Measurements from ENCODE around the gene ATP5MC3. TPM values are rescaled to one million over a fixed set of nuclear protein-coding genes. Genes with fewer than 3 reads are reported as not detected.
A peak's percentile ranks its signal among the peaks of the same experiment; 100 is the strongest.

Gene ATP5MC3
- total RNA-seq, 2 donors from 2014 or later: 261 to 296 TPM

DNA sequence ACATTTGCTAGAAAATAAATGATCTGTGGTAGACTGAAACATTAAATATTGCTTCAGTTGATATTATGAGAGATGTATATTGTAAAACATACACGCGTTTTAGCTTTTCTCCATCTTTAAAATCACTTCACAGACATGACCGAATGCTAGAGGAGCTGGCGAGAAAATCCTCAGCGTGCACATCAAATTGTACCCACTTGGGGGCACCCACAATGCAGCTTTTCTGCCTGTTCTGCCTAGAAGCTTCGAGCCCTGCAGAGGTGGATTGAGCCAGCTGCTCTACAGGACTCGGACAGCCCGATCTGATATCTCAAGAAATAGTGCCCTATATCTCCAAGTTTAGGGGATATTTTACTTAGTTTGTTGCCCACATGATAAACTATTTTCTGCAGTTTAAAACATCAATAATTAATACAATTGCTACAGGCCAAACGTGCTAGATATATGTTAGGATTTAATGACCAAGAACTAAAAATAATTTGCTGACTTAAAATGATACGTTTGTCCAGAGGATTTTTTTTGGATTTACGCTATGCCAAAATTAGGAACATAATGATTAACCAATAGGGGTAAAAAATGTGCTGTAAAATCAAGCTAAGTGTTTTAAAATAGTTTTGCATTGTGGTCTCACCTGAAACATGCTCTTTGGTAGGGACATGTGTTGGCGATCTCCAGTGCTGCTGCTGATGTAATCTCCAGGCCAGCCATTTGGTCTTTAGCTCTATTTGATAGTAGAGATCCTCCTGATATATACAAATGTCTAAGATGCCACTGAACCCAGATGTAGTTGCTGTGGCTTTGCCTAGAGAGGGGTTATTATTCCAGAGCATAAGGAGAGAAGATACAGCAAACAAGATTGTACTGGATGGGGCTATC lies 22.3 kb upstream of the ATP5MC3 start:
- Histone ChIP-seq H3K9ac (ENCODE audit: extremely low read depth, low read length, poor library complexity, severe bottlenecking) (no peak overlapping the region), H3K4me1 (ENCODE audit: control insufficient read depth, insufficient read depth, low read length) (no peaks in the 10 kb centered on the region), H3K27ac (ENCODE audit: low read depth, low read length) (no peak overlapping the region), H3K36me3 (ENCODE audit: control insufficient read depth, insufficient read depth, low read length) (no peaks in the 10 kb centered on the region), H3K4me3 (ENCODE audit: low read length) (no peak overlapping the region), H3K9me3 (ENCODE audit: control insufficient read depth, low read length) (peaks cover 6% of the 10 kb centered on the region), H3K27me3 (ENCODE audit: control insufficient read depth, insufficient read depth, low read length, poor library complexity, severe bottlenecking) (no peaks in the 10 kb centered on the region)
- H3K4me3 Mint-ChIP-seq: no peak overlapping the region
- H3K27ac Mint-ChIP-seq: no peak overlapping the region
- peaks cover 10% of the 10 kb centered on the region for H3K9me3 Mint-ChIP-seq
- peaks cover 2% of the 10 kb centered on the region for H3K36me3 Mint-ChIP-seq (ENCODE audit: low read depth)
- DNase-seq: peak; percentile 89
- peaks cover 7% of the 10 kb centered on the region for H3K27me3 Mint-ChIP-seq (ENCODE audit: insufficient read depth)
- peaks cover 14% of the 10 kb centered on the region for H3K4me1 Mint-ChIP-seq
- 55 to 57% methylated on average over 5 to 12 of the region's 12 CpGs for WGBS, 2 experiments (ENCODE audit: insufficient coverage in 1 of 2, insufficient read length in 1 of 2)
- TF ChIP-seq, protein P1, sequence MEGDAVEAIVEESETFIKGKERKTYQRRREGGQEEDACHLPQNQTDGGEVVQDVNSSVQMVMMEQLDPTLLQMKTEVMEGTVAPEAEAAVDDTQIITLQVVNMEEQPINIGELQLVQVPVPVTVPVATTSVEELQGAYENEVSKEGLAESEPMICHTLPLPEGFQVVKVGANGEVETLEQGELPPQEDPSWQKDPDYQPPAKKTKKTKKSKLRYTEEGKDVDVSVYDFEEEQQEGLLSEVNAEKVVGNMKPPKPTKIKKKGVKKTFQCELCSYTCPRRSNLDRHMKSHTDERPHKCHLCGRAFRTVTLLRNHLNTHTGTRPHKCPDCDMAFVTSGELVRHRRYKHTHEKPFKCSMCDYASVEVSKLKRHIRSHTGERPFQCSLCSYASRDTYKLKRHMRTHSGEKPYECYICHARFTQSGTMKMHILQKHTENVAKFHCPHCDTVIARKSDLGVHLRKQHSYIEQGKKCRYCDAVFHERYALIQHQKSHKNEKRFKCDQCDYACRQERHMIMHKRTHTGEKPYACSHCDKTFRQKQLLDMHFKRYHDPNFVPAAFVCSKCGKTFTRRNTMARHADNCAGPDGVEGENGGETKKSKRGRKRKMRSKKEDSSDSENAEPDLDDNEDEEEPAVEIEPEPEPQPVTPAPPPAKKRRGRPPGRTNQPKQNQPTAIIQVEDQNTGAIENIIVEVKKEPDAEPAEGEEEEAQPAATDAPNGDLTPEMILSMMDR (conservative IDR thresholded peaks at IDR 0.05): peak; percentile 84

DNA sequence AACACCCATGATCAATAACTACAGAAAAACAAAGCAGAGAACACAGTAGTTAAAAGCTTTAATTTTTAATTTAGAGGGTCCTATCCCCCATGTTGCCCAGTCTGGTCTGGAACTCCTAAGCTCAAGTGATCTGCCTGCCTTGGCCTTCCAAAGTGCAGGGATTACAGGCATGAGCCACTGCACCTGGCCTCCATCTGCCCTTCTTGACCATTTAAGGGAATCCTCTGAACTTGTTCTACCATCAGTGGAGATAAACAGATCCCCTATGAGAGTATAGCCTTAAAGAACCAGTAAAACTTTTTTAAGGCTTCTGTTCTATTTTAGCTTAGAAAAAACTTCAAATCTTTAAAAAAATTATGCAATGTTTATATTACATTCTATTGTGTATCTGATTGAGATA lies 13.5 kb upstream of the ATP5MC3 start:
- H3K9me3 ChIP-seq (ENCODE audit: control insufficient read depth, low read length): no peaks in the 10 kb centered on the region
- Mint-ChIP-seq H3K4me1 (no peaks in the 10 kb centered on the region), H3K27me3 (ENCODE audit: insufficient read depth) (peaks cover 8% of the 10 kb centered on the region), H3K9me3 (peaks cover 20% of the 10 kb centered on the region), H3K36me3 (ENCODE audit: low read depth) (peaks cover 2% of the 10 kb centered on the region), H3K4me3 (no peak overlapping the region), H3K27ac (no peak overlapping the region)
- no peak for DNase-seq
- no peak overlapping the region for H3K9ac ChIP-seq (ENCODE audit: extremely low read depth, low read length, poor library complexity, severe bottlenecking)
- no peaks in the 10 kb centered on the region for H3K36me3 ChIP-seq (ENCODE audit: control insufficient read depth, insufficient read depth, low read length)
- TF ChIP-seq, protein P1 (conservative IDR thresholded peaks at IDR 0.05): no peak
- H3K27me3 ChIP-seq (ENCODE audit: control insufficient read depth, insufficient read depth, low read length, poor library complexity, severe bottlenecking): no peaks in the 10 kb centered on the region
- no peaks in the 10 kb centered on the region for H3K4me1 ChIP-seq (ENCODE audit: control insufficient read depth, insufficient read depth, low read length)
- no peak overlapping the region for H3K4me3 ChIP-seq (ENCODE audit: low read length)
- no peak overlapping the region for H3K27ac ChIP-seq (ENCODE audit: low read depth, low read length)

- no peaks in the 10 kb centered on the region for H3K27me3 ChIP-seq (ENCODE audit: control insufficient read depth, insufficient read depth, low read length, poor library complexity, severe bottlenecking)
- no peaks in the 10 kb centered on the region for H3K36me3 Mint-ChIP-seq (ENCODE audit: low read depth)
- WGBS, 2 experiments (ENCODE audit: insufficient coverage in 1 of 2, insufficient read length in 1 of 2): 92 to 100% methylated on average over 1 of the region's 1 CpG
- no peak overlapping the region for H3K27ac Mint-ChIP-seq
- no peak overlapping the region for H3K4me3 Mint-ChIP-seq
- peaks cover 10% of the 10 kb centered on the region for H3K9me3 Mint-ChIP-seq
- H3K4me1 Mint-ChIP-seq: no peaks in the 10 kb centered on the region
- H3K9me3 ChIP-seq (ENCODE audit: control insufficient read depth, low read length): no peaks in the 10 kb centered on the region
- no peak overlapping the region for H3K4me3 ChIP-seq (ENCODE audit: low read length)
- no peaks in the 10 kb centered on the region for H3K36me3 ChIP-seq (ENCODE audit: control insufficient read depth, insufficient read depth, low read length)
- H3K9ac ChIP-seq (ENCODE audit: extremely low read depth, low read length, poor library complexity, severe bottlenecking): no peak overlapping the region
- no peaks in the 10 kb centered on the region for H3K4me1 ChIP-seq (ENCODE audit: control insufficient read depth, insufficient read depth, low read length)
- TF ChIP-seq, protein P1 (conservative IDR thresholded peaks at IDR 0.05): no peak
- no peak for DNase-seq
- H3K27me3 Mint-ChIP-seq (ENCODE audit: insufficient read depth): peaks cover 14% of the 10 kb centered on the region
- no peak overlapping the region for H3K27ac ChIP-seq (ENCODE audit: low read depth, low read length)
These were observed 7.3 kb upstream of the ATP5MC3 start for GRCh38 chr2:175188761-175189160.

Measured in endodermal cell (in vitro differentiated cells).